Activated T-helper 17 cell treated with anti-CD3 and anti-CD28 coated beads, Interleukin-2, amount 50 U/mL, for 72 hours (primary cell): Measurements from ENCODE around the gene MAML3. TPM values are rescaled to one million over a fixed set of nuclear protein-coding genes. Genes with fewer than 3 reads are reported as not detected.
"Not testable (repeated sequence)": the region's sequence is repeated elsewhere in the genome, so short reads cannot be mapped to it uniquely, and the experiment has no call there.

Experiments
- ATAC-seq: fragments of 150-1000 bp; cut with Tn5 transposase; replicated peaks from 2 replicates; pipeline ENCODE4 v1.10.0; 2021; ENCODE audit warnings: mild to moderate bottlenecking, moderate library complexity
- H3K27ac Mint-ChIP-seq: one replicate; pipeline ENCODE4 v1.8.0; 2022; ENCODE audit warnings: mixed read lengths
- H3K27me3 Mint-ChIP-seq: one replicate; pipeline ENCODE4 v1.8.0; 2022; ENCODE audit warnings: mixed read lengths
- H3K36me3 Mint-ChIP-seq: one replicate; pipeline ENCODE4 v1.8.0; 2022; ENCODE audit warnings: low read depth, mild to moderate bottlenecking, mixed read lengths
- H3K4me1 Mint-ChIP-seq: one replicate; pipeline ENCODE4 v1.8.0; 2022; ENCODE audit warnings: mixed read lengths
- H3K4me3 Mint-ChIP-seq: one replicate; pipeline ENCODE4 v1.8.0; 2022; ENCODE audit warnings: mild to moderate bottlenecking, mixed read lengths
- H3K9me3 Mint-ChIP-seq: one replicate; pipeline ENCODE4 v1.8.0; 2022; ENCODE audit warnings: mixed read lengths
- total RNA-seq, 2 donors: library from RNA; stranded (reverse); gene quantifications; one replicate each; pipeline ENCODE4 v1.2.3, GENCODE V29; 2022

MAML3 gene
- total RNA-seq, 2 donors from 2014 or later, result 0.98 to 1.3 TPM

DNA sequence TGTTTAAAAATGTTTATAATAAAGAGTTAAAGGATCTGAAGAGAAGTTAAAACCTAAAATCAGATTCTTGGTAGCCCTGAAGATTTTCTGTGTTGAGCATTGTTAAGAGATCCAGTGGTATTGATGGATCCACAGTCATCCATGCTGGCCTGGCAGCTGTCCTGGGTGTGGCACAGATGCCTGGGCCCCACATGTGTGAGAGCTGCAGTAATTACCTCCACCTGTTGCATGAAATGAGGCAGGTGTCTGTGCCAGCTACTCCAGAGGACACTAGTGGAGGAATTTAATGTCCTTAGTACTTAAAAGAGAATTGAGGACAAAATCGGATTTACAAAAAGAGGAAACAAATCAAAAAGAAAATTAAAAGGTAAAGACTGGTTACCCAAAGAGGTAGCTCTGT lies 444.3 kb downstream of the MAML3 start:
- Mint-ChIP-seq H3K4me3 (no peak overlapping the region), H3K4me1 (no peaks in the 10 kb centered on the region), H3K27me3 (no peaks in the 10 kb centered on the region), H3K27ac (no peak overlapping the region), H3K9me3 (no peaks in the 10 kb centered on the region), H3K36me3 (peaks cover 5% of the 10 kb centered on the region)
- no peak for ATAC-seq

DNA sequence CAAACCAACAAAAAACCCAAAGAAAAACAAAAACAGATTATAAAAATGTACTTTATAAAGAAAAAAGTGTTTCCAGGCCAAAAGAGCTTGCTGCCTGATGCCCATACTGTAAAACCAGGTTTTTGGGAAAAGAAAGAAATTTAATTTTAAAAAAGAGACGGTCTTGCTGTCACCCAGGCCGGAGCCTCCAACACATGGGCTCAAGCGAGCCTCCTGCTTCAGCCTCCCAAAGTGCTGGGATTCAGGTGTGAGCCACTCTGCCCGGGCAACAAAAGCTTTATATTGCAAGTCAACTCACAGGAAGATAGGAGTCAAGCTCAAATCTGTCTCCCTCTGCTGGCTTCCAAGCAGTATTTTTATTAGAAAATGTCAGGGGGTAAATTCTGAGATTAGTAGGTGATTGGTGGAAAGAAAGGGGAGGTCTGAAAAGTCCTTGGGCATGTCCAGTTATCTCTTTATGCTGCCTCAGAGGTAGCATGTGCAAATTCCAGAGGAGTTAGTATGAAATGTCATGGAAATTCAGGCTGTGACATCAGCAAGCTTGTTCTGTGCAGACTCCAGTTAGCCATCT lies 449.0 kb downstream of the MAML3 start:
- Mint-ChIP-seq H3K27me3 (no peaks in the 10 kb centered on the region), H3K4me1 (no peaks in the 10 kb centered on the region), H3K27ac (no peak overlapping the region), H3K9me3 (no peaks in the 10 kb centered on the region), H3K4me3 (no peak overlapping the region), H3K36me3 (peaks cover 11% of the 10 kb centered on the region)
- no peak for ATAC-seq

DNA sequence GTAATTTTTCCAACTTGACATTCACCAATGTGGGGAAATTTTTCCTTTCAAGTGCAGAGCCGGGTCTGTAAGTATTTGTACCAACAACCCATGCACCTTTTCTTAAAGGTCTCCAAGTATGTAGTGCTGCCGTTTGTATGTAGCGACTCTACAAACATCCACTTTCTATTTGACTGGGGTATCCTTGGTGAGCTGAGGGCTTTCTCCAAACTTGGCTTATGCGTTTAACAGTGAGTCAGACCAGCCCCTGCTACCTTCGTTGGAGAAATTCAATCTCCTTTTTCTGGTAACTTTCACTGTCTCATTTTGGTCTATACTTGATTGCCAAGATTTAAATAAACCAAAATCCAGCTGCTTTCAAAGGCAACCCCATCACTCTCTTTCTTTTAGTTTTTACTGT lies 453.4 kb downstream of the MAML3 start:
- ATAC-seq, result peak; percentile 83

GRCh38 chr4:139698167-139698925 lies 455.6 kb downstream of the MAML3 start:
- H3K27ac Mint-ChIP-seq, H3K36me3 Mint-ChIP-seq, H3K9me3 Mint-ChIP-seq, H3K4me1 Mint-ChIP-seq, ATAC-seq, H3K4me3 Mint-ChIP-seq, H3K27me3 Mint-ChIP-seq: not testable (repeated sequence)

More for the DNA sequence above, 453.4 kb downstream of the MAML3 start:
- Mint-ChIP-seq H3K4me3 (no peak overlapping the region), H3K36me3 (peaks cover 17% of the 10 kb centered on the region), H3K27me3 (no peaks in the 10 kb centered on the region), H3K27ac (no peak overlapping the region), H3K9me3 (peaks cover 3% of the 10 kb centered on the region), H3K4me1 (no peaks in the 10 kb centered on the region)

DNA sequence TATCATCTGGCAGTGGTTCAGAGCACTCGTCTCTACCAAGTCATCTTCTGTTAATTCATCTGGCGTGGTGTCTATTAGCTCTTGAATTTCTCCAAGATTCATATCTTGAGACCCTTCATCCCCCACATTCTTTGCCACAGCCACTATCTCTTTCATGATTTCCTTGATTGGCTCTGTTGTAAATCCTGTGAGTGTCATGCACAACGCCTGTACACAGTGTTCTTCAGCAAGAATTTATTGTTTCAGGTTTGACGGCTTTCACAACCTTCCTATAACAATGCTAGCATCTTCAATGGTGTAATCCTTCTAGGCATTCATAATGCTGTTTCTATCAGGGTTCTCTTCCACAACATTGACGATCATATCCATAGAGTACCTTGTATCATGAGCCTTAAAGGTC lies 457.5 kb downstream of the MAML3 start:
- peaks cover 3% of the 10 kb centered on the region for H3K9me3 Mint-ChIP-seq
- H3K36me3 Mint-ChIP-seq, result peaks cover 6% of the 10 kb centered on the region
- H3K4me1 Mint-ChIP-seq, result no peaks in the 10 kb centered on the region
- H3K27me3 Mint-ChIP-seq, result no peaks in the 10 kb centered on the region
- no peak for ATAC-seq
- no peak overlapping the region for H3K4me3 Mint-ChIP-seq
- H3K27ac Mint-ChIP-seq, result no peak overlapping the region

DNA sequence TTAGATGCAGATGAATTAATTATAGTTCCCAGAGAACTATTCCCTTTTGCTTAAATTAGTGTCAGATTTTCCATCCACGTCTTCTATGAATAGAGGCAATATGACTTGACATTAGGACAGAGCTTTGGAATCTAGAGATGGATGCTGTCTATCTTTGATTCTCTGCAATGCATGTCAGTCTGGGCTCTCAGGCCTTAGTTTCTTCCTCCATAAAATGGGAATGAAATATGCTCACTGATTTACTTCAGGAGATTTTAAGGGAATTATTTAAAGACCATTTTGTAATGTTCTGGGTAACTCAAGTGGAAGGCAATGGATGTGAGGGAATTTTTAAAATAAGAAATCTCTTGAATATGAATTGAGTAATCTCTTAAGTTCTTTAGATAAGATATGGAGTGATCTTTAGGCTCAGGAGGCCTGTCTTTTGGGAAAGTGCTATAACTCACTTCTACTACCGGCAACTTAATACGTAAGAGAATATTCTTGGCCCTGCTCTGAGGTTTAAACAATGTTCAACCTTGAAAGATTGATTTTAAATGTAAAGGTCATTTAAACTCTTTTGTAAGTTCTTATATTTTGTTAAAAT lies 459.4 kb downstream of the MAML3 start:
- H3K27ac Mint-ChIP-seq, result peak overlapping the region; percentile 21
- peaks cover 6% of the 10 kb centered on the region for H3K36me3 Mint-ChIP-seq
- H3K4me1 Mint-ChIP-seq, result no peaks in the 10 kb centered on the region
- no peak for ATAC-seq
- peaks cover 3% of the 10 kb centered on the region for H3K9me3 Mint-ChIP-seq
- H3K27me3 Mint-ChIP-seq, result no peaks in the 10 kb centered on the region
- no peak overlapping the region for H3K4me3 Mint-ChIP-seq

DNA sequence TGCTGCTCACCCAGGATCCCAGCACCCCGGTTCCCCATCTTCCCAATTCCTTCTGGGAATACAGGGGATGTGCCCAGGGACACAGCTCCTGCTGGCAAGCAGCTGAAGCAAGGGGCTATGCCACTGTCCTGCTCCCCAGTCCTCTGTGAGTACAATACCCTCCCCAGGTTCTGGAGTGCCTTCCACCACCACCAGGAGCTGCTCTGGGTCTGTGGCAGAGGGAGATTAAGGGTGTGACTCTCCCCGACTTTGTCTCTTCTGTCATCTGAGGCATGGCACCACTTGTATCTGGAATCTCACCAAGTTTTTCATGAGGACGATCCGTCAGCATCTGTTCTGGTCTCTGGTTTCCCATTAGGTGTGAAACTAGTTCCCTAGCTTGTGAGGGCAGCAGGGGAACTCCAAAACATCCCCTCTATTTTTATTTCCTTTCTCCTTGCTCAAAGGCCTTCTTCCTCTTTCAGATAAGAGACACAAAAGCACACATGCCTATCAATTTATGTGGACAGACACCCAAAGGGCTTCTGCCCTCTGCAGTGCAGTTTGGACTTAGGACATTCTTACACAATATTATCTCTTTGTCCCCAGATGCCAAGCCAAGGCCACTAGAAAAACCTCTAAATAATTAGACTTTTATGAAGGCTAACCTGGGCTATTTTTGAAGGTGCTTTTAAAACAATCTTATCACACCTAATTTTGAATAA lies 461.5 kb downstream of the MAML3 start:
- H3K36me3 Mint-ChIP-seq, result no peaks in the 10 kb centered on the region
- H3K27me3 Mint-ChIP-seq, result no peaks in the 10 kb centered on the region
- H3K27ac Mint-ChIP-seq, result no peak overlapping the region
- H3K4me3 Mint-ChIP-seq, result no peak overlapping the region
- no peaks in the 10 kb centered on the region for H3K4me1 Mint-ChIP-seq
- no peak for ATAC-seq
- H3K9me3 Mint-ChIP-seq, result peaks cover 3% of the 10 kb centered on the region

GRCh38 chr4:139690419-139690818 lies 463.6 kb downstream of the MAML3 start:
- H3K27ac Mint-ChIP-seq, result no peak overlapping the region
- peaks cover under 1% of the 10 kb centered on the region for H3K36me3 Mint-ChIP-seq
- no peaks in the 10 kb centered on the region for H3K4me1 Mint-ChIP-seq
- H3K27me3 Mint-ChIP-seq, result no peaks in the 10 kb centered on the region
- H3K9me3 Mint-ChIP-seq, result no peaks in the 10 kb centered on the region
- ATAC-seq, result no peak
- H3K4me3 Mint-ChIP-seq, result no peak overlapping the region

DNA sequence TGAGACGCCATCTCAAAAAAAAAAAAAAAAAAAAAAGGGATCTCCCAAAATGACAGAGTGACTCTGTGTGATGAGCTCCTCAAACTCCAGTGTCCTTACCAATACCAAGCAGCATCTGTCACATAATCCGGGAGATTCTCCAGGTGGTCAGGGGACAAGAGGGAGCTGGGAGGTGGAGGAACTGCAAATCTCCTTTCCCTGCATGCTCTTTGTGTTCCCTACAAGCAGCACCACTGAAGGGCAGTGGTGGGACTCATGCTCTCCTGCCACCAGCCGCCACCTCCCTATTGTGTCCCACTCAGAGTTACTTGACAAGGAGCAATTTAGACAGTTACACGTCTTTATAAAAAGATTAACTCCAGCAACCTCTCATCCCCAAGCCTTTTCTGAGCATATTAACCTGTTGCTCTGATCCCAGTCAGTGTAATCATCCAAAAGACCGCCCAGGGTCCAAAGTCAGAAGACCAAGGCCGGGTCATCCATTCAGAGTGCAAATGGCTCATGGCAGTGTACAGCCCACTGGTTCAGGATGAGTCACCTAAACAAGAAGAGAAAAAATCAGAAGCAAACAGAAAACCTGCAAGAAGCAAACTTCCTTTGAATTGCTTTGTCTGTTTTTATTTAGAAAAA lies 464.8 kb downstream of the MAML3 start:
- no peaks in the 10 kb centered on the region for H3K9me3 Mint-ChIP-seq
- H3K27me3 Mint-ChIP-seq, result no peaks in the 10 kb centered on the region
- ATAC-seq, result no peak
- H3K4me3 Mint-ChIP-seq, result no peak overlapping the region
- H3K27ac Mint-ChIP-seq, result no peak overlapping the region
- peaks cover 4% of the 10 kb centered on the region for H3K4me1 Mint-ChIP-seq
- H3K36me3 Mint-ChIP-seq, result peaks cover 6% of the 10 kb centered on the region

DNA sequence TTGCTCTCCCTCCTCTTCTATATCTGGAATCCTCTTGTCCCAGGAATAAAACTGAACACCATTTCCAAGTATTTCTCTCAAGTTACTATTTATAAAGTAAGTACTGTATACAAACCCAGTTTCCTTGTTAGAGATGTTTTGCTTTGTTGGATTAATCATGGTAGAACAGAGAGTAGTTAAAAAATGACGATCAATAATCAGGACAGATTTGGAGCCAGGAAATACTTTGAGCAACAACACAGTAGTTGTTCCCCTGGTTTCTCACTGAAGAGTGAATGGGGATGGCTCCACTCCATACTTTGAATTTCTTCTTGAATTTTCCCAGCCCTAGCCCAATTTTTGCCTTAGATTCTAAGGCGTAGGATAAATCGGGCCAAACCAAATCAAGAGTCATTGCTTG lies 467.0 kb downstream of the MAML3 start:
- Mint-ChIP-seq H3K4me3 (no peak overlapping the region), H3K27ac (no peak overlapping the region), H3K36me3 (peaks cover 6% of the 10 kb centered on the region), H3K27me3 (no peaks in the 10 kb centered on the region), H3K9me3 (no peaks in the 10 kb centered on the region), H3K4me1 (peaks cover 4% of the 10 kb centered on the region)
- no peak for ATAC-seq

DNA sequence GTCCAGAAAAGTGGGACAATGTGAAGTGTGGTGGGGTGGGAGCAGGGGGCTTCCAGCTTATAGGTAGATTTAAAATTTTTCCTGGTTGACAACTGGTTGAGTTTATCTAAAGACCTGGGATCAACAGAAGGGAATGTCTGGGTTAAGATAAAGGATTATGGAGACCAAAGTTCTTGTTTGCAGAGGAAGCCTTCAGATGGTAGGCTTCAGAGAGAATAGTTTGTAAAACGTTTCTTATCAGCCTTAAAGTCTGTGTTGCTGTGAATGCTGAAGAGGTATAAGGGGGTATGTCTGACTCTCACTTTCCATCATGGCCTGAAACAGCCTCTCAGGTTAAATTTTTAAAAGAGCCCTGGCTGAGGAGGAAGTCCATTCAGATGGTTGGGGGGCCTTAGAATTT lies 467.9 kb downstream of the MAML3 start:
- Mint-ChIP-seq H3K4me1 (peaks cover 4% of the 10 kb centered on the region), H3K27ac (no peak overlapping the region), H3K4me3 (no peak overlapping the region), H3K27me3 (no peaks in the 10 kb centered on the region), H3K36me3 (peaks cover 6% of the 10 kb centered on the region), H3K9me3 (no peaks in the 10 kb centered on the region)
- no peak for ATAC-seq

DNA sequence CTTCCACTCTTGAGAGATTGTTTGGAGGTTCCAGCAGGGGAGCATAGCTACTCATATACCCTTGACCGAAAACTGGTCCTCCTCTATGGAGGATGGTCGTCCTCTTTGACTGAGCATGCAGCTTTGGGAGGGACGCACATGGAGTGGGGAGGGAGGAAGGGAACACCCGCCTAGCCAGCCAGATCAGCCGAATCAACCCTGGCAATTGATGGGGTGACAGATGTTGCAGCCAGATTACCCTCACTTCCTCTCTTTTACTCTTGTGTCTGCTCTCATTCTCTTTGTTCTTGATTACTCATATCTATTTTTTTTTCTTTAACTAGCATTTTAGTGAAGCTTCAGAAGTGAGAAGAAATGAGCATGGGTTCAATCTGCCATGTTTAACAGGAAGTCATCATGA lies 468.8 kb downstream of the MAML3 start:
- Mint-ChIP-seq H3K9me3 (no peaks in the 10 kb centered on the region), H3K4me1 (peaks cover 4% of the 10 kb centered on the region), H3K36me3 (peaks cover 6% of the 10 kb centered on the region), H3K27me3 (no peaks in the 10 kb centered on the region), H3K4me3 (no peak overlapping the region), H3K27ac (peak overlapping the region; percentile 16)
- ATAC-seq, result no peak

- H3K27ac Mint-ChIP-seq, result no peak overlapping the region
- no peaks in the 10 kb centered on the region for H3K27me3 Mint-ChIP-seq
- H3K4me1 Mint-ChIP-seq, result peaks cover 4% of the 10 kb centered on the region
- no peak overlapping the region for H3K4me3 Mint-ChIP-seq
- H3K9me3 Mint-ChIP-seq, result no peaks in the 10 kb centered on the region
- no peak for ATAC-seq
- H3K36me3 Mint-ChIP-seq, result peaks cover 6% of the 10 kb centered on the region
Measured at GRCh38 chr4:139684351-139684750, 469.6 kb downstream of the MAML3 start.

GRCh38 chr4:139682741-139683151 lies 471.2 kb downstream of the MAML3 start:
- Mint-ChIP-seq H3K9me3 (no peaks in the 10 kb centered on the region), H3K27ac (peak overlapping the region; percentile 11), H3K27me3 (no peaks in the 10 kb centered on the region), H3K36me3 (peaks cover 11% of the 10 kb centered on the region), H3K4me1 (peaks cover 4% of the 10 kb centered on the region), H3K4me3 (no peak overlapping the region)
- ATAC-seq, result no peak
